ENCODE results near the gene CHD1L.
"Not testable (repeated sequence)": the region's sequence is repeated elsewhere in the genome, so short reads cannot be mapped to it uniquely, and the experiment has no call there.

Gene CHD1L

GRCh38 chr1:147217141-147217540 lies 25.3 kb upstream of the CHD1L start:
- H3K9me2 ChIP-seq (replicated peaks; ENCODE audit: control insufficient read depth, low read length) = no peaks in the 10 kb centered on the region
- no peak overlapping the region for H3K4me2 ChIP-seq (ENCODE audit: low read length)
- no peaks in the 10 kb centered on the region for H3K9me3 ChIP-seq (ENCODE audit: control insufficient read depth, insufficient read depth, low read length)
- peaks cover 6% of the 10 kb centered on the region for H3K4me1 ChIP-seq (ENCODE audit: control insufficient read depth, low read length)
- H3K36me3 ChIP-seq (ENCODE audit: control insufficient read depth, low read length) = no peaks in the 10 kb centered on the region
- no peaks in the 10 kb centered on the region for H4K20me1 ChIP-seq (ENCODE audit: control insufficient read depth, insufficient read depth, low read depth, low read length)
- H3K27ac ChIP-seq (ENCODE audit: low read depth, low read length) = no peak overlapping the region
- no peak for TF ChIP-seq CTCF (IDR thresholded peaks at IDR 0.05; ENCODE audit: low read depth, low read length, poor library complexity, severe bottlenecking)
- no peak for TF ChIP-seq EZH2phosphoT487 (IDR thresholded peaks at IDR 0.05; ENCODE audit: borderline replicate concordance, low read length)
- H3K27me3 ChIP-seq (ENCODE audit: control insufficient read depth, low read length) = no peaks in the 10 kb centered on the region
- no peak overlapping the region for H3K4me3 ChIP-seq (ENCODE audit: low read length)
- H3K79me2 ChIP-seq (ENCODE audit: control insufficient read depth, low read length) = no peaks in the 10 kb centered on the region
- H3F3A ChIP-seq (ENCODE audit: control insufficient read depth, insufficient read depth) = no peaks in the 10 kb centered on the region

GRCh38 chr1:147218606-147219005 lies 23.9 kb upstream of the CHD1L start:
- Histone ChIP-seq H3K9me2 (replicated peaks; ENCODE audit: control insufficient read depth, low read length) (no peaks in the 10 kb centered on the region), H3K4me2 (ENCODE audit: low read length) (no peak overlapping the region), H3K36me3 (ENCODE audit: control insufficient read depth, low read length) (no peaks in the 10 kb centered on the region), H4K20me1 (ENCODE audit: control insufficient read depth, insufficient read depth, low read depth, low read length) (no peaks in the 10 kb centered on the region), H3K27ac (ENCODE audit: low read depth, low read length) (no peak overlapping the region), H3K9me3 (ENCODE audit: control insufficient read depth, insufficient read depth, low read length) (no peaks in the 10 kb centered on the region), H3K27me3 (ENCODE audit: control insufficient read depth, low read length) (no peaks in the 10 kb centered on the region), H3K4me3 (ENCODE audit: low read length) (no peak overlapping the region), H3F3A (ENCODE audit: control insufficient read depth, insufficient read depth) (no peaks in the 10 kb centered on the region), H3K79me2 (ENCODE audit: control insufficient read depth, low read length) (no peaks in the 10 kb centered on the region), H3K4me1 (ENCODE audit: control insufficient read depth, low read length) (peaks cover 6% of the 10 kb centered on the region)
- TF ChIP-seq CTCF (IDR thresholded peaks at IDR 0.05; ENCODE audit: low read depth, low read length, poor library complexity, severe bottlenecking) (no peak), EZH2phosphoT487 (IDR thresholded peaks at IDR 0.05; ENCODE audit: borderline replicate concordance, low read length) (no peak)

GRCh38 chr1:147223740-147224615 lies 18.5 kb upstream of the CHD1L start:
- H3K9me2 ChIP-seq (replicated peaks; ENCODE audit: control insufficient read depth, low read length) = no peaks in the 10 kb centered on the region
- H3K4me1 ChIP-seq (ENCODE audit: control insufficient read depth, low read length) = peaks cover 12% of the 10 kb centered on the region
- no peak overlapping the region for H3K4me3 ChIP-seq (ENCODE audit: low read length)
- no peak for TF ChIP-seq EZH2phosphoT487 (IDR thresholded peaks at IDR 0.05; ENCODE audit: borderline replicate concordance, low read length)
- no peak overlapping the region for H3K27ac ChIP-seq (ENCODE audit: low read depth, low read length)
- H3K9me3 ChIP-seq (ENCODE audit: control insufficient read depth, insufficient read depth, low read length) = no peaks in the 10 kb centered on the region
- H3F3A ChIP-seq (ENCODE audit: control insufficient read depth, insufficient read depth) = peaks cover 6% of the 10 kb centered on the region; the same call in 1 of the 2 replicates
- H3K36me3 ChIP-seq (ENCODE audit: control insufficient read depth, low read length) = no peaks in the 10 kb centered on the region
- H4K20me1 ChIP-seq (ENCODE audit: control insufficient read depth, insufficient read depth, low read depth, low read length) = no peaks in the 10 kb centered on the region
- H3K79me2 ChIP-seq (ENCODE audit: control insufficient read depth, low read length) = no peaks in the 10 kb centered on the region
- no peaks in the 10 kb centered on the region for H3K27me3 ChIP-seq (ENCODE audit: control insufficient read depth, low read length)
- H3K4me2 ChIP-seq (ENCODE audit: low read length) = no peak overlapping the region

- peak within 1 kb of the TSS; percentile 87 for H3K4me2 ChIP-seq (ENCODE audit: low read length)
- H3K36me3 ChIP-seq (ENCODE audit: control insufficient read depth, low read length) = no peaks in the 10 kb centered on the region
- H3K4me3 ChIP-seq (ENCODE audit: low read length) = peak within 1 kb of the TSS; percentile 84
- no peaks in the 10 kb centered on the region for H3K27me3 ChIP-seq (ENCODE audit: control insufficient read depth, low read length)
- no peak within 1 kb of the TSS for H3K27ac ChIP-seq (ENCODE audit: low read depth, low read length)
- H3K9me2 ChIP-seq (replicated peaks; ENCODE audit: control insufficient read depth, low read length) = no peaks in the 10 kb centered on the region
- peaks cover 6% of the 10 kb centered on the region; the same call in 1 of the 2 replicates for H3F3A ChIP-seq (ENCODE audit: control insufficient read depth, insufficient read depth)
- no peaks in the 10 kb centered on the region for H3K9me3 ChIP-seq (ENCODE audit: control insufficient read depth, insufficient read depth, low read length)
- H3K4me1 ChIP-seq (ENCODE audit: control insufficient read depth, low read length) = peaks cover 12% of the 10 kb centered on the region
- TF ChIP-seq EZH2phosphoT487 (IDR thresholded peaks at IDR 0.05; ENCODE audit: borderline replicate concordance, low read length) (no peak), CTCF (IDR thresholded peaks at IDR 0.05; ENCODE audit: low read depth, low read length, poor library complexity, severe bottlenecking) (no peak)
- no peaks in the 10 kb centered on the region for H4K20me1 ChIP-seq (ENCODE audit: control insufficient read depth, insufficient read depth, low read depth, low read length)
- no peaks in the 10 kb centered on the region for H3K79me2 ChIP-seq (ENCODE audit: control insufficient read depth, low read length)
These were observed 17.2 kb upstream of the CHD1L start, which contains the start of gene FMO5 for GRCh38 chr1:147225193-147225730. Gene FMO5, minus strand, starts transcription at chr1:147225339. Its CDS starts 310 bp downstream, at chr1:147225029.

GRCh38 chr1:147231032-147231431 lies 11.5 kb upstream of the CHD1L start:
- not testable (repeated sequence) for H3K9me2 ChIP-seq (replicated peaks; ENCODE audit: control insufficient read depth, low read length); H3K9me3 ChIP-seq (ENCODE audit: control insufficient read depth, insufficient read depth, low read length); H3K79me2 ChIP-seq (ENCODE audit: control insufficient read depth, low read length); H3K27ac ChIP-seq (ENCODE audit: low read depth, low read length); H3K36me3 ChIP-seq (ENCODE audit: control insufficient read depth, low read length); H3K4me2 ChIP-seq (ENCODE audit: low read length); H3K4me3 ChIP-seq (ENCODE audit: low read length); H4K20me1 ChIP-seq (ENCODE audit: control insufficient read depth, insufficient read depth, low read depth, low read length); H3K27me3 ChIP-seq (ENCODE audit: control insufficient read depth, low read length); H3K4me1 ChIP-seq (ENCODE audit: control insufficient read depth, low read length); H3F3A ChIP-seq (ENCODE audit: control insufficient read depth, insufficient read depth)

Measured in DOHH2 (cell line).